HG03565 (cell line): ENCODE results near the gene BORCS5.

Experiments
- ATAC-seq: cut with Tn5 transposase; IDR thresholded peaks from one replicate; pipeline ENCODE4 v1.9.1; 2021; ENCODE audit warnings: mild to moderate bottlenecking, moderate library complexity; ENCODE audit not compliant: unreplicated experiment

Gene BORCS5

DNA sequence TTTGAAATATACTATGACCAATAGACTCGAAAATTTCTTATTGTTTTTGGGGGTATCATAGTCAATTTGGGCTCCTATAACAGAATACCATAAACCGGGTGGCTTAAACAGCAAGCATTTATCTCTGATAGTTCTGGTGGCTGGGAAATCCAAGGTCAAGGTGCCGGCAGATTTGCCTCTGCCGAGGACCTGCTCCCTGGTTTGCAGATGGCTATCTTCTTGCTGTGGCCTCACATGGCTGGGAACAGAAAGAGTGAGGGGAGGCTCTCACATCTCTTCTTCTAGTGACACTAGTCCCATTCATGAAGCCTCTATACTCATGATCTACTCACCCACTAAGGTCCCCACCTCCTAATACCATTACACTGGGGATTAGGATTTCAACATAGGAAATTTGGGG, 70.7 kb downstream of the BORCS5 start:
- no peak for ATAC-seq

DNA sequence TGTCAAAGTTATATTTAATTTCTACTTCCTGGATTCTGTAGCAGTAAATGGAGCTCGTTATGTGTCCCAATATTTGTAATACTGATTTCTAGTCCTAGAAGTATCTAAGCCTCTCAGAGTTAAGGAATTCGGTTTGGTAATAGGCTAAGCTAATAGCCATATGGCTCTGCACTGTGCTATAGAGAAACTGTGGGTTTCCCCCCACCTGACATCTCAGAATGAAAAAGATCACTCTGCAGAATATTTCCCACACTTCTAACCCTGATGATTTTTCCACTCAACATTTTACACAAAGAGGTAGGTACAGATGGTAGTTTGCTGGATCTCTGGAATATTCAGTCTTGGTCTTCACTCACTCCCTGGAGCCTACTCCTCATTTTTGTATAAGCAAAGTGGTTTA, 71.2 kb downstream of the BORCS5 start:
- ATAC-seq = no peak

DNA sequence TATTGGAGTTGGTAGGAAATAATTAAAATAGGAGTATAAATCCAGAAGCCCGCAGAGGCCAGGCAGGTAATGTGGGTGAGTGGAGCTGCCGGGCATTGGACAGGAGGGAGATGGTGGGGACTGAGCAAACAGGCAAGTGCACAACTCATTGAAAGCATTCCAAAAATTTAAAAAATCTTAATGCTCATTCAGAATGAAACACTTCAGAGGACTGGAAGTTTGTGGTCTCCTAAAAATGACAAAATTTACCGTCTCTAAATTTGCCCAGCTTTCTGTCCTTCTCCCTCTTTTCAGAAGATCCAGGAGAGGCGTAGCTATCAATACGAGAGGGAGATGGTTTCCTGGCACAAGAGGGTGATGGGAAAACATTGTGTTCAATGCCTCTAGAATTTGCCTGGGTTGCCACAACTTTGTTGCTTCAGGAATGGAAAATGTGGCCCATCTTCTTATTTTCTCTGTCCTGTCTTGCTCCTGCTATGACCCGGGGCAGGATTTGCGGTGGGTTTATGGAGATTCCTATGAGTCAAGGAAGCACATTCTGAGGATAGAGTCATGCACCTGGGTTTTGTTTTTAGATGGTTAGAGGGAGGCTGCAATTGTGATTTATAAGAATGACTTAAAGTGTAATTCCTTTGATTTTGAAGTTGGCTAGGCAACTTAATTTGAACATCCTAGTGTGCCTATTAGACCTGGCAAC, 72.2 kb downstream of the BORCS5 start:
- ATAC-seq = no peak

DNA sequence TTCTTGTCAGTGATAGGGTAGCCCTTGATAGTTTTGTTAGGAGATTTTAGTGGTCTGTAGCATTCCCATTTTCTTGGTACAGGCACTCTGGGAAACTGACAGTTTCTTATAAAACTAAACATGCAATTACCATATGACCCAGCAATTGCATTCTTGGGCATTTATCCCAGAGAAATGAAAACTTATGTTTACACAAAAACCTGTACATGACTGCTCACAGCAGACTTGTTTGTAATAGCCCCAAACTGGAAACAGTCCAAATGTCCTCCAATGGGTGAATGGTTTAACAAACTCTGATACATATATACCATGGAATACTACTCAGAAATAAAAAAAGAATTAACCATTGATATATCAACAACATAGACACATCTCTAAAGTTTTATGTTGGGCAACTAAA, 75.5 kb downstream of the BORCS5 start:
- ATAC-seq = no peak

DNA sequence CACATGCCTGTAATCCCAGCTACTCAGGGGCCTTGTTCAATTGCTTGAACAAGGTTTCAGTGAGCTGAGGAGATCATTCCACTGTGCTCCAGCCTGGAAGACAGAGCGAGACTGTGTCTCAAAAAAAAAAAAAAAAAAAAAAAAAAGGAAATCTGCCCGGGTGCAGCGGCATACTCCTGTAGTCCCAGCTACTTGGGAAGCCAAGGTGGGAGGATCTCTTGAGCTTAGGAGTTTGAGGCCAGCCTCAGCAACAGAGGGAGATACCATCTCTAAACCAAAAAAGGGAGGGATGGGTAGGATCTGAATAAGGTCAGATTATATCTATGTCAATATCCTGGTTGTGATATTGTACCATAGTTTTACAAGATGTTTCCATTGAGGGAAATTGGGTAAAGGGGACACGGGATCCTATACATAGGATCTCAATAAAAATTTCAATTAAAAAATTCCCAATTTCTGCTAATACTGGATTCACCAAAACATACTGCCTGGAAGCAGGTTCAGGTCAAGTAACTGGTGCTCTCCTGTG, 76.4 kb downstream of the BORCS5 start:
- no peak for ATAC-seq

DNA sequence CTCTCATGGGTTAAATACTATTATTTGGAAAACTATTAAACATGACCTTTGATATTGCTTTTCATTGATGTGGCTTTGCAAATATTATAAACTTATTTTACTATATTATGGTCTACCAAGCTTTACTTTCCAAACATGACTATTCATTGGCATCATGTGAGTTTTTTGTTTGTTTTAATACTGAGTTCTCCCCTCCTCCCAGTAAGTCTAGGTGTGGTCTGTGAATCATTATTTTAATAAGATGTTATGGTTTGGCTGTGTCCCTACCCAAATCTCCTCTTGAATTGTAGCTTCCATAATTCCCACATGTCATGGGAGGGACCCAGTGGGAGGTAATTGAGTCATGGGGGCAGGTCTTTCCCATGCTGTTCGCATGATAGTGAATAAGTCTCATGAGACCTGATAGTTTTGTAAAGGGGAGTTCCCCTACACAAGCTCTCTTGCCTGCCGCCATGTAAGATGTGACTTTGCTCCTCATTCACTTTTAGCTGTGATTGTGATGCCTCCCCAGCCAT, 80.0 kb downstream of the BORCS5 start:
- no peak for ATAC-seq

DNA sequence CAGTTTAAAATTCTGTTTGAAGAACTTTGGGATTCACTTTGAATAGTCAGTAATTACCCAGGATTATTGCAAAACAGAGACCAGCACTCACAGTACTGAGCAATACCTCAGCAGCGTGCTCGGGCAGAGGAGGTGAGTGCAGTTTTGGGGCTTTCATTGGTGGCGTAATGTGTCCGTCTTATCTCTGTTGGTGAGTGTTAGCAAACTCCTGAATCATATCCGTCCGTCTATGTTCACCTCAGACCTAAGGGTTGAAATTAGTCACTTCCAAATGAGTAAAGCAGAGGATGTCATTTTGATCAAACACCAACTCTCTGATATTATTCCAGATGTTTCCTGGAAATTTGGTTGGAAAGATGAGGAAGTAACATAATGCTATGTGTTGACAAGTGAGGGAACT, 82.8 kb downstream of the BORCS5 start:
- ATAC-seq = no peak

DNA sequence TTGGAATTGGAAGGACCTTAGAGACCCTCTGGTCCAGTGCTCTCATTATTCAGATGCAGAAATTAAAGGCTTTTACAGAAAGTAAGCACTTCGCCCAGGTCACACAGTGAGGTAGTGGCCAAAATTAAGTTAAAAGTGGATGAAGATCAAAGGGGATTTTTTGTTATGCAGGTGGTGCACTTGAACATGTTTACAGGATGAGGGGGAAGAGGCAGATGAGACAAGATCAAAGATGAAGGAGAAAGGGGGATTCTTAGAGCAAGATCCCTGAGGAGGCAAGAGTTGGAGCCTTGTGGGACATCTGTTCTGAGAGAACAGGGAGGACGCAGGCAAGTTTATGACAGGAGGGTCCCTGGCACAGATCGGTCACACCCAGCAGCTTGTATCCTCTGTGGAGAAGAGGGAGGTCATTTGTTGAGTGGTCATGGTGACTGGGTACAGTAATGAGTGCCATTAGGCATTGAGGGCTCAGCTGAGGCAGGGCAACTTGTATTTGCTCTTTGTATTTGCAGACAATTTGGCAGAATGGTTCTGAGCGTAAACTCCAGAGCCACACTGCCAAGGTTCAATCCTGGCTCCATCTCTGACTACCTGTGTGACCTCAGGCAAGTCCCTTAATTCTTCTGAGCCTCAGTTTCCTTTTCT, 84.0 kb downstream of the BORCS5 start:
- ATAC-seq = no peak

DNA sequence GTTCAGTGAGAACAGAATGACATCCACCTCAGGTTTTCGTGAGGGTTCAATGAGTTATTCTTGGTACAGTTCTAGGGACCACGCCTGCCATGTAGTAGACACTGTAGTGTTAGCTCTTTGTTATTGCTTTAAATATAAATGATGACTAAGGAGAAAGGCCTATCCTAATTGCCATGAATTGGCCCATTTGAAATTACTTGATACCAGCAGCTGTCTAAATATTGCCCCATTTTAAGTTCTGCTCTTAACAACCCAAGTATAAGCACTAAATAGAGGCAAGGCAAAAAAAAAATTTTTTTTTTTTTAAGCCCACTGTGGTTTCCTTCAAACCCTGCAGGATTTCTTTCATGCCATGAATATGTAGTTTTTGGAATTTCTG, 84.5 kb downstream of the BORCS5 start:
- no peak for ATAC-seq

DNA sequence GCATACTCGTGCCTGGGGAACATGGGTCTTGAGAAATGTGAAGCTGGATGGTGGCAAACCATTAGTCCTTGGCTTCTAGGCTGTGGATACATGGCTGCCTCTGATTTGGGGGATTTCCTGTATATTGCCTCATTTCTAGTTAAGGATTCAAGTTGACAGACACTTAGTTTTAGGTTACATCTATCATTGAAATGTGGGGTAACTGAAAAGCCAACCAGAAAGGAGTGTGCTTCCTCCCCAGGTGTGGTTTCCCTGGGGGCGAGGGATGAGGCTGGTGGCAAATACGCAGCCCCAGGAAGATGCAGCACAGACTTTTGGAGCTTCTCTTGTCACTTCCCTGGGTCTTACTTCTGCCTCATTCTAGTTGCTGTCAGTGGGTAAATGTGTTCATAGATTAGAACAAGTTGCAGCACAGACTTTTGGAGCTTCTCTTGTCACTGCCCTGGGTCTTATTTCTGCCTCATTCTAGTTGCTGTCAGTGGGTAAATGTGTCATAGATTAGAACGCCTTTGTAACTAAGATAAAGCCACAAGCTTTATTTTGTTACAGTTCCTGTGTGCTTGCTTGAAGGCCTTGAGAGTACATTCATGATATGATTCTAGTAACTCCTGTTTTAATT, 85.1 kb downstream of the BORCS5 start:
- ATAC-seq = no peak

DNA sequence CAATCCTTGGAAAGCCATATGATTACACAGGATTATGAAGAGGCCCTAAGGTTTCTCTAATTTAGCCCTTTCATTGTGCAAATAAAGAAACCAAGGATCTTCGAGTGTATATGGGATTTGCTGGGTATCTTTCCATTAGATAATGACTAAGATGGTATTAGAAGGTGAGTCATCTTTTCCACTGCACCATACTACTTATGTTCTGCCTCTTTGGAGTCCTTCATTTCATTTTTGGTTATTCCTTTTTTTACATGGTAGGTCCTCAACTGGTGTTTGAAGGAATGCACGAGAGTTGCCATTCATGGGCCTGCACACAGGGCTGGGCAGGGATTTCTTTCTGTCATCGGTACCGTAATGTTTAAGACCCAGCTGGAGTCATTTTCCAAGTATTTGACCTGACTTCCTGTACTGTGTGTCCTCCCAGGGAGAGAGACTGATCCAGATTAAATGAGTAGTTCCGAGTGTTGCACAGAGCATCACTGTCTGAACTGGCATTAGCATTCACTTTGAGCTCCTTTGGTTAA, 85.7 kb downstream of the BORCS5 start:
- no peak for ATAC-seq

DNA sequence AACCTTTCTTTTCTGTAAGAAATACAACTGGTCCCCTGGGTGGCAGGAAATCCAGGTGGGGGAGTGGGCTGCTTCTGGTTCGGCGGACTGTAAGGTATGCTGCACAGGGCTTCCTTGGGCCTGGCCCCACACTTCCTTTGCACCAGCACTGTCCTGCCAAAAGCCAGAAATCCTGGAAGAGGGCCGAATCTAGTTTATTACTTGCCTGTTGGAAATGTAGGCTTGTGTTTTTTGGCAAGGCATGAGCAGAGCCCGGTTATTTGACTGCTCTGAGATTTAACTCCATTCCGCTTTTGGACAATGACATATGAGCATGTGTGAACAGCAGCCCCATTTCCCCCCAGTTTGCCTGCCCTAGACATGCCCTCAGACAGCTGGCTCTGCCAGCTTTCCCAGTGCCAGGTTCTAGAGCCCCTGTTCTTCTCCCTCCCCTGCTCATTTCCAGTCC, 86.6 kb downstream of the BORCS5 start:
- no peak for ATAC-seq

DNA sequence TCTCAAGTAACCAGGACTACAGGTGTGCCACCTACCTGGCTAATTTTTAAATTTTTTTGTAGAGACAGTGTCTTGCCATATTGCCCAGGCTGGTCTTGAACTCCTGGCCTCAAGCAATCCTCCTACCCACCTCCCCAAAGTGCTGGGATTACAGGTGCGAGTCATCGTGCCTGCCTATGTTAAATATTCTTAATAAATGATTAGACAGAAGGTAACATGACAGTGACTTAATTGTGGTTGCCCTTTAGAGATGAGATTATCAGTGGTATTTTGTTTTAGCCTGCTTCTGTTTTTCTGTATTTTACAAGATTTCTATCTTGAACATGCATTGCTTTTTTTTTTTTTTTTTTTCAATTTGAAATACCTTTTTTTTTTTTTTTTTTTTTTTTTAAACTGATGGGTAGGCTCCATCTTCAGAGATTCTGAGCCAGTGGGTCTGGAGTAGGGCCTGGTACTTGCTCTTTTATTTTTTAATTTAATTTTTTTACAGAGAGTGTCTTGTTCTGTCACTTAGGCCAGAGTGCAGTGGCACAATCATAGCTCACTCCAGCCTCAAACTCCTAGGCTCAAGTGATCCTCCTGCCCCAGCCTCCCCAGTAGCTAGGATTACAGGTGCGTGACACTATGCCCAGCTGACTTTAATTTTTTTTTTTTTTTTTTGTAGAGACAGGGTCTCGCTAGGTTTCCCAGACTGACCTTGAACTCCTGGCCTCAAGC, 88.4 kb downstream of the BORCS5 start:
- no peak for ATAC-seq

DNA sequence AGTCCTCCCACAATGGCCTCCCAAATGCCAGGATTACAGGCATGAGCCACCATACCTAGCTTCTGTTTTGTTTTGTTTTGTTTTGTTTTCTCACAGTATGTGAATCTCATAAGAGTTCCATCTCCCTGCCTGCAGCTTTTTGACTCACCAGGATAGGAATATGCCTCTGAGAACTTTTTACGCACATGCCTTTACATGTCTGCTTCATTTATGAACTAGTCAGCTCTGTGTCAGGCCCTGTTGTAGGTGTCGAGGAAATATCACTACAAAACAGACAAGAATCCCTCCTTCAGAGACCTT, 89.0 kb downstream of the BORCS5 start:
- ATAC-seq = no peak

DNA sequence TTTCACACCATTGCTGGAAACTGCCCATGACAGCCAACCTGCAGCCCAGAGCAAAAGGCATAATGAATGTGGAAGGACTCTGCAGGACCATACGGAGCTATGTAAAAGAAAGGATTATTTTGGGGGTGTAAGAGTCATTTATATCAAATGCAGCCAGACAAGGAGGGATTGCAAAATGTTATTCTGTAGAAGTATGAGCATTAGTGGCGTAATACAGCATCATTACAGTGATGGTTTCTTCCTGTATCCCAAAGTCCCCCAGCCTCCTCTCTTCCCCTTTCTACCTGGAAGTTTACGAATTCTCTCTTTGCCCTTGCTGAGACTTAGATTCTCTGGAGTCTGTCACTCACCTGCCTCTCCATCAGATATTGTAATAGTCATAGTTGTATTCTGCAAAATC, 89.9 kb downstream of the BORCS5 start:
- no peak for ATAC-seq

DNA sequence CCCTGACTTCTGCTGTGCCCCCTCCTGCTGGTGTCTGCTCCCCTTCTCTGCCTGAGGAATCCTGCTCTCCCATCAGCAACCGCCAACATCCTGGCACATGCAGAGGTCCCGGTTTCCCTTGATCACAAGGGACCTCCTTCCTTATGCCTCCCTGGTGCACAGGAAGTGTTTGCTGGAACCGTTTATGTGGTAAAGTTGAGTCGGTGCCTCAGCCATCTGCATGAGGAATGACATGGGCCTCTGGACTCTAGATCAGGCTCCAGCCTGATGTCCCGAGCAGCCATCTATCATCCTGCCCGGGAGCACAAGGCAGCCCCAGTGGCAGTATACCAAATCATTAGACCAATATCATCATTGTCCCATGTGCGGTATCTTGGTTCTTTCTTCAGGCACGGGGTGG, 90.4 kb downstream of the BORCS5 start:
- ATAC-seq = no peak

DNA sequence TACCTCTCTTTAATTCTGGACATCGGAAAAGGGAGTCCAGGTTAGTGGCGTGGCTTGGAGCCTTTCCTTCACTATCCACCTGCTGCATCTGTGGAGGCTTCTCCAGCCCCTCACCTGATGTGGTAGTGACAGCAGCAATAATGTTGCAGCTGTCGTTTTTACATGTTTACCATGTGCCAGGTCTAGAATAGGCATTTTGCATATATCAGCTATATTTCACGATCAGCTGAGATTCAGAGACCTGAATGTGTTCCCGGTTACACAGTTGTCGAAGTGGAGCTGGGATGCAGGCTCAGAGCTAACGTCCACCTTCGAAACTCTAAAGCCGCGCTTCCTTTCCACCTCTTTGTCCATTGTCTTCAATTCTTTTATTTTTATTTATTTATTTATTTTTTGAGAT, 91.0 kb downstream of the BORCS5 start:
- ATAC-seq = no peak

DNA sequence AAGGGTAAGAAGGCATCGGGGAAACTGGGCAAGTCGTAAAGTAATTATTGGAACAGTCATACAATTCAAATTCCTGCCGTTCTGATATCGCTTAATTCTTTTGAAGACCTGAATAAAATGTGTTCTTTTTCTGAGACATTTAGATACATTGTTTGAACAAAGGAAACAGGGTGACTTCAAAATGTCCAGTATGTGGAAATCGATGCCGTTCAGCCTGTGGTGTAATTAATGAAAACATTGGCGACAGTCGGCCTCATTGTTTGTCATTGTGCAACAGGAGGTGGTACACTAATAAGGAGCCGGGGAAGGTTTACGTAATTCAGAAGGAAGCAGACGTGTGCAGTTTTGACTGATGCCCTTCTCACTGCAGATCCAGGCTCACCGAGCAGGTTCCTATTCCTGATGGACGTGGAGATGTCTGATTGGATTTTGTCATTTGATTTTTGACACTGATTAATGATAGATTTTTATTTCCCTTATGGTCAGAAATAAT, 92.7 kb downstream of the BORCS5 start:
- ATAC-seq = no peak

DNA sequence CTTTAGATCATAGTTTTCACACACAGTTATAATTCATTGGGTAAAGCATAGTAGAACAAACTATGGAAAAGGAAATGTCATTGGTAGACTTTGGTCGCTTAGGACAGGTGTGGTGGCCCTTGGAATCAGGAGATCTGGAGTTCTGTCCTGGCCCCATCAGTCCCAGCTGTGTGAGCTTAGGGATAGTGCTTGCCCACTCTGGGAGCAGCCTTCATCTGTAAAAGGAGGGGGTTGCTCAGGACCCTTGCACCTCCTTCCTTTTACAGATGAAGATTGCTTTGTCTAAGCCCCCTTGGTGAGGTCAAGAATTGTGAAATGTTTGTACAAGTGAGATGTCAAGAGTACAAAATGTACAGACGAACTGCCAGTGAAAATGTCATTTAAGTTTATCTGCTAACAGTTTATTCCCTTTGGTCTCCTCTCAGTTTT, 93.2 kb downstream of the BORCS5 start:
- ATAC-seq = no peak

DNA sequence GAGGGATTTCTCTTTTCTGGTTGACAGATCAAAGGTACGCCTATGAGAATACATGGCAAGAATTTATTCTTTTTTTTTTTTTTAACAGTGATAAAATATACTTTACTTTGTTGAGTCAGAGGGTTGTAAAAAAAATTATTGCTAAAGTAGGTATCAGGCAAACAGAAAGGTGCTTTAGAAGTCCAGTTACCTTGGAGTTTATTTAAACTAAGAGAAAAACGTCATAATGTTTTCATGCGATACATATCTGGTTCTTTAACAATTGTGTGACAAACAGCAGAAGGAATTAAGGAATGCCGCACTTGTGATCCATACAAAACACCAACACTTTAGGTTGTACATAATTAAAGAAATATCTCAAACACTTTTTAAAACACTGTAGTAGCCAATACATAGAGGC, 94.2 kb downstream of the BORCS5 start:
- ATAC-seq = no peak

DNA sequence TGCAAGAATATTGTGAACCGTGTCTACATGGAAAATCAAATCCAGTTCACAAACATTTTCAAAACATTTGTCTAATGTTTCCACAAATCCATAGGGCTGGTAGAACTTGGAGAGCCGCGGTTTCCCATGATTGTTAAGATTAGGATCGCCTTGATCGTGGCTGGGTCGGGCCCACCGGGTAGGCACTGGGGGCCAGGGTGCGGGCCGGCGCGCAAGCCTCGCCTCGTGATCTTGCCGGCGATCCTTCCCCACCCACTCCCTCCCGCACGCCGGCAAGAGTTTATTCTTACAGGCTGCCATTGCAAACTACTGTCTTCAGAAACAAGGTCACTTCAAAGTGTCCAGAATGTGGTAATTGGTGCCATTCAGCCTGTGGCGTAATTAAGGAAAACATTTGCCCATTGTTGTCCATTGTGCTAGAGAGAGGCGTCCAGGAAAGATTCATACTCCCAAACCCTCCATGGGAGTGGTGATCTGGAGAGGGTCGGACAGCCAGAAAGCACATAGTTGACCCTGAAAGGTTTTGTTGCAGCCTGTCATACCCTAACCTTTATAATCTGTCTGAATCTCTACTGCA, 95.5 kb downstream of the BORCS5 start:
- no peak for ATAC-seq
